ENCODE measurements around the gene ELP1.

ELP1 gene

DNA sequence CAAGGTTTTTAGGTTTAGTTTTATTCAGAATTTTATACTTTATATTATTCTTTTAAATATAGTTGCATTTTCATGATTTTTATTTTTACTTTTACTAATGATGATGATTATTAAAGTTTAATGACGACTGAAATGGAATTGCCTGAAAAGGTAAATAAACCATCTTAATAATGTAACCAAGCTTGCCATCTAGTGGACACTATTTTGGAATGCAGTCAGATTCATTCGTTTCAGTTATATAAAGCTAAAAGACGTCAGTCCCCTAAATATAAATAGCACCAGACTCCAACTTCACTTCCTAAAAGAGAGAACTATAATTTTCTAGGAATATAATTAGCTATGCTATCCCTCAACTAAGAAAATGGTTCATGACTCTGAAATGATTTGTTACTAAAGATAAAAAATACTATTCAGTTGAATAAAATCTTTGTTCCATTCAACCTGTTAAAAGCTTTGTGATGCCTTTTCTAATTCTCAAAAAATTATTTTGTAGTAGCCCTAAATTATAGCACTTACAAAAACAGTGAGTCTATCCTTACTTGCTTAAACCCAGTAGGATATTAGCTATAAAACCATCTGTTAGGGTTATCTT lies 20.2 kb upstream of the ELP1 start:
- TF ChIP-seq, protein P1, sequence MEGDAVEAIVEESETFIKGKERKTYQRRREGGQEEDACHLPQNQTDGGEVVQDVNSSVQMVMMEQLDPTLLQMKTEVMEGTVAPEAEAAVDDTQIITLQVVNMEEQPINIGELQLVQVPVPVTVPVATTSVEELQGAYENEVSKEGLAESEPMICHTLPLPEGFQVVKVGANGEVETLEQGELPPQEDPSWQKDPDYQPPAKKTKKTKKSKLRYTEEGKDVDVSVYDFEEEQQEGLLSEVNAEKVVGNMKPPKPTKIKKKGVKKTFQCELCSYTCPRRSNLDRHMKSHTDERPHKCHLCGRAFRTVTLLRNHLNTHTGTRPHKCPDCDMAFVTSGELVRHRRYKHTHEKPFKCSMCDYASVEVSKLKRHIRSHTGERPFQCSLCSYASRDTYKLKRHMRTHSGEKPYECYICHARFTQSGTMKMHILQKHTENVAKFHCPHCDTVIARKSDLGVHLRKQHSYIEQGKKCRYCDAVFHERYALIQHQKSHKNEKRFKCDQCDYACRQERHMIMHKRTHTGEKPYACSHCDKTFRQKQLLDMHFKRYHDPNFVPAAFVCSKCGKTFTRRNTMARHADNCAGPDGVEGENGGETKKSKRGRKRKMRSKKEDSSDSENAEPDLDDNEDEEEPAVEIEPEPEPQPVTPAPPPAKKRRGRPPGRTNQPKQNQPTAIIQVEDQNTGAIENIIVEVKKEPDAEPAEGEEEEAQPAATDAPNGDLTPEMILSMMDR (IDR thresholded peaks at IDR 0.05; ENCODE audit: insufficient read depth, low read depth, low read length, missing control alignments), result peak; percentile 57
- H3K4me3 ChIP-seq (ENCODE audit: low read length), result no peak overlapping the region
- DNase-seq (ENCODE audit: low read depth), result peak; percentile 63

DNA sequence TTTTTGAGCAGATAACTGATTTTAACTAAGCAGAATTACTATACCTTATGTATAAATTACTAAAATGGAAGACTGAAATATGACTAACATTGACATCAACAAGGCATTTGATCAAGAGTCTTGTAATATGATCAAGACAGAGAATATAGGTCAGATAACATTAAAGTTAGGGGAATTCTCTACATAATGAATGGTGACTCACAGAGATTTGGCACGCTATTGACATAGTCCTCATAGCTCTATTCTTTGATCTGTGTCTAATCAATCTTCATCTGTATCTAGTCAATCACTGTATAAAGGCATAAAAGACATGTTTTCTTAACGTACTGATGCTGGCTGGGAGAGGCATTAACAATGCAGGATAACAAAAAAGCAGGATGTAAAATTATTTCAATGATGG lies 17.7 kb upstream of the ELP1 start:
- DNase-seq (ENCODE audit: low read depth), result no peak
- H3K4me3 ChIP-seq (ENCODE audit: low read length), result no peak overlapping the region
- TF ChIP-seq, protein P1 (IDR thresholded peaks at IDR 0.05; ENCODE audit: insufficient read depth, low read depth, low read length, missing control alignments), result no peak

DNA sequence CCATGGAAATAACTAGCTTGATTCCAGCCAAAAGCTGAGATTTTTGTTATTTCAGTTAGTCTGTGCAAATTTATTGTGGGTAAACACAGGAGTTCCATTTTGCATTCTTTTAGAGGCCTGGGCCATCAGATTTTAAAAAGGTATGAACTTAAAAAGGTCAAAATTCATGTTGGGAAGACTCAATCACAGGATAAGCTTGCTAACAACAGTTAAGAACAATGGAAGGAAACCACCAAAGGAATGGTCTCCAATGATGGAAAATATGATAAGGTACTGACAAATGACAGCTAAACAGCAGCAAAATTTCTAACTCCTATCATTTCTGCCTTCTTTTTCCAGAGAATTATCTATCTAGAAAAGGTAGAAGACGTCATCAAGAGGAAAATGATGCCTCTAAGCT lies 16.2 kb upstream of the ELP1 start:
- TF ChIP-seq, protein P1 (IDR thresholded peaks at IDR 0.05; ENCODE audit: insufficient read depth, low read depth, low read length, missing control alignments), result no peak
- H3K4me3 ChIP-seq (ENCODE audit: low read length), result no peak overlapping the region
- no peak for DNase-seq (ENCODE audit: low read depth)

DNA sequence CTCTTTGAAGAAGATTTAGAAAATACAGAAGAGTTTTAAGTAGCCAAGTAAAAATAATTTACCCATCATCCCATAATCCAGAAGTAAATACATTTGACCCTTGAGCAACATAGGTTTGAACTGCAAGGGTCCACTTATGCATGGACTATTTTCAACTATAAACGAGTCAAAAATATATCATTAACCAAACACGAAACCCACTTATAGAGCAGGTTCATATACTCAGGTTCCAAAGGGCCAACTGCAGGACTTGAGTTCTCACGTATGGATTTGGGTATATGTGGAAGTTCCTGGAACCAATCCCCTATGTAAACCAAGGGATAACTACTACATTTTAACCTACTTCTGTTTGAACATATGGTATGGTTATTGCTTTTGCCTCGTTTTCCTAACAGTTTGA lies 6.1 kb upstream of the ELP1 start:
- no peak overlapping the region for H3K4me3 ChIP-seq (ENCODE audit: low read length)
- no peak for DNase-seq (ENCODE audit: low read depth)
- TF ChIP-seq, protein P1 (IDR thresholded peaks at IDR 0.05; ENCODE audit: insufficient read depth, low read depth, low read length, missing control alignments), result no peak

DNA sequence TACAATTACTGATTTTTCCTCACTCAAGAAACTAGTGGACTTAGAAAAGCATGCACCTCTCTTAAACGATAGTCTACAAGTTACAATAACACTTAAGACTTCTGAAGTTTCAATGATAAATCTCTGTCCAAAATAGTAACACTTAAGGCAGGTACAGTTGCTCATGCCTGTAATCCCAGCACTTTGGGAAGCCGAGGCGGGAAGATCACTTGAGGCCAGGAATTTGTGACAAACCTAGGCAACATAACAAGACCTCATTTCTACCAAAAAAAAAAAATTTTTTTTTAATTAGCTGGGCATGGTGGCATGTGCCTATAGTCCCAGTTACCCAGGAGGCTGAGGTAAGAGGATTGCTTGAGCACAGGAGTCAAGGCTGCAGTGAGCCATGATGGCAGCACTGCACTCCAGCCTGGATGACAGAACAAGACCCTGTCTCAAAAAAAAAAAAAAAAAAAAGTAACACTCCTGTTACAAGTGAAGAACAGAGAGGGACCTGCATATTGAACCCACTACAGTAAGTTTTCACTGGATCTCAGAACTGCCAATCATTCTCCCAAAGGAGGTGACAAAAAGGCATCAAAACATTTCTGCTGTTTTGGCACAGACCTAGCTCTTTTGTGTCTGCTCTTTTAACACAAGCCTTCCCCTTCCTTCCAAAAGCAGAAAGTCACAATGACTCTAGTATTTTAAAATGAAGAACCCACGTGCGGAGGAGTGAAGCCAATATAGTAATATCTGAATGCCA lies 3.8 kb upstream of the ELP1 start:
- H3K4me3 ChIP-seq (ENCODE audit: low read length), result no peak overlapping the region
- no peak for DNase-seq (ENCODE audit: low read depth)
- TF ChIP-seq, protein P1 (IDR thresholded peaks at IDR 0.05; ENCODE audit: insufficient read depth, low read depth, low read length, missing control alignments), result no peak

DNA sequence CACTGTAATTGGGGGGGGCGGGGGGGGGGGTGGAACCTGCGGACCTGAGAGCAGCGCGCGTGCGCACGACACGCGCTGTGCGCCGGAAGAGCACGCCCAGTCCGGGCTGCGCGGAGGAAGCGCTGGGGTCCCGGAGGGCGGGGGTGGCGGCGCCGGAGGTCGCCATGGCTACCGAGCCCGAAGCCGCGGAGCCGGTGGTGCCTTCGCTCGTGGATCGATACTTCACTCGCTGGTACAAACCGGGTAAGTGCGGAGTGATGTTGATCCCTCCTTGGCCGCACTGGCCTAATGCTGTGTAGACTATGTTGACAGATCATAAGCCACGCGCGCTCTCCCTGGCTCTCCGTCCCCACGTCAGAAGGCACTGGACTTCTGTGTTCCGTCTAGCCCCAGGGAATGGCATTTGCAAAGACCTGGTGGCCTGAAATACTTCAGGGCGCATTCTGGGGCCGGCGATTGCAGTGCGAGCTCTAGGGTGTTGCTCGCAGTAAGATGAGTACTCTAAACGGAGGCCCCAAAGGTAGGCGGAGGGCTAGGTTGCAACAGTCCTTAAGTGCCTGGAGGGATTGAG lies 484 bp upstream of the ELP1 start, which contains the start of gene ABITRAM:
Gene ABITRAM, plus strand, starts transcription at position 78 of the 571 bp plus-strand sequence. Its CDS starts 87 bp downstream, at position 165.
- DNase-seq (ENCODE audit: low read depth), result peak; percentile 83
- peak within 1 kb of the TSS; percentile 88 for H3K4me3 ChIP-seq (ENCODE audit: low read length)
- TF ChIP-seq, protein P1 (IDR thresholded peaks at IDR 0.05; ENCODE audit: insufficient read depth, low read depth, low read length, missing control alignments), result no peak

Data from epithelial cell of esophagus (primary cell).